HCT116 (cell line): Measurements from ENCODE around the gene NCR3LG1.

Experiments
- CEBPB ChIP-seq: IDR thresholded peaks from 2 replicates; pipeline ENCODE4 v1.6.1; 2012; ENCODE audit warnings: low read depth
- CTCF ChIP-seq, 3 experiments: fragments of 200-600 bp in 1 of 3; sonication (generic) in 1 of 3; IDR thresholded peaks in 2 of 3; conservative IDR thresholded peaks in 1 of 3; 2 replicates each; pipeline ENCODE4 v1.5.1; 2012 to 2017; ENCODE audit warnings: low read depth in 2 of 3, low read length in 2 of 3, antibody characterized with exemption in 1 of 3, borderline replicate concordance in 1 of 3, control low read depth in 1 of 3, mild to moderate bottlenecking in 1 of 3, mixed read lengths in 1 of 3, mixed run types in 1 of 3, moderate library complexity in 1 of 3; ENCODE audit not compliant: insufficient read depth in 1 of 3
- EGR1 ChIP-seq: IDR thresholded peaks from 2 replicates; pipeline ENCODE4 v1.6.1; 2012; ENCODE audit warnings: low read depth
- EZH2 ChIP-seq: fragments of 200-600 bp; sonication (generic); IDR thresholded peaks from 2 replicates; pipeline ENCODE4 v1.6.1; 2017; ENCODE audit warnings: antibody characterized with exemption, mixed run types
- FOSL1 ChIP-seq: IDR thresholded peaks from 2 replicates; pipeline ENCODE4 v1.6.1; 2012; ENCODE audit warnings: low read depth
- JUND ChIP-seq: IDR thresholded peaks from 2 replicates; pipeline ENCODE4 v1.6.1; 2012
- MAX ChIP-seq: IDR thresholded peaks from 2 replicates; pipeline ENCODE4 v1.6.1; 2012
- POLR2A ChIP-seq: IDR thresholded peaks from 2 replicates; pipeline ENCODE4 v1.7.0; 2011; ENCODE audit warnings: borderline replicate concordance; ENCODE audit not compliant: insufficient read depth, insufficient read length; ENCODE audit errors: extremely low read depth
- ZFX ChIP-seq: fragments of 450-650 bp; IDR thresholded peaks from 2 replicates; pipeline ENCODE4 v1.6.1; 2017
- TF ChIP-seq, protein P1 (sequence below): IDR thresholded peaks from 2 replicates; pipeline ENCODE4 v1.6.1; 2012; ENCODE audit warnings: low read depth

DNA sequence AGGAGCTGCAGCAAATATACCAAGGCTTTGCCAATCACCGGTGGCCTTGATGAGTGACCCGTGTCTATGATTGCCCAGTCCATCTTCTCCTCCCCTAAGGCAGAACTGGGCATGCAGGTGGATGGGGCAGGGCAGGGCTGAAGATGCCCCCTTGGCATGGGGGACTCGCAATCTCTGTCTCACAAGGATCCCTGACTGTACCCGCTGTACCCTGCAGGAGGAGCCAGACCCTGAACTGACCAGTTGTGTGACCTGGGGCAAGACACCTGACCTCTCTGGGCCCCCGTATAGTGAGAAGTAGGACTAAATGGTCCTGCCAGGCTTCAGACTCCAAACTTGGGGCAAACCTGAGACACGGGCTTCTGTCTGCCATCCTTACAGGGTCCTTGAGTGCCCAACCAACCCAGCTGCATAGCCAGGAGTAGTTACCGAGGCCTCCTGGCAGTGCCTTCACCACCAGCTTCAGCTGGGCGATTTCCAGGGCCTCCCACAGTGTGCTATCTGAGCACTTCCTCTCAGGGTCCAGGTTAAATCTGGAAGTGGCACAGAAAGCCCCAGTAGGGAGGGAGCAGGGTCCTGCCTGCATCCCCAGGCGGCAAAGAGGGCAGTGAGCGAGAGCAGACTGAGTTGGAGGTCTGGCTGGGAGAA lies 43.3 kb downstream of the NCR3LG1 start:
- TF ChIP-seq JUND (no peak), MAX (no peak), EZH2 (no peak), POLR2A (no peak), ZFX (no peak), CTCF (IDR thresholded peaks at IDR 0.05 in 2 of 3, conservative IDR thresholded peaks at IDR 0.05 in 1 of 3; ENCODE audit: borderline replicate concordance in 1 of 3, insufficient read depth in 1 of 3, low read depth in 2 of 3, low read length in 2 of 3) (0 out of 6 replicates have a peak, but pooled peaks of 1 of the 3 experiments have one; percentile 20), EGR1 (no peak), CEBPB (no peak), FOSL1 (no peak)
- TF ChIP-seq, protein P1, sequence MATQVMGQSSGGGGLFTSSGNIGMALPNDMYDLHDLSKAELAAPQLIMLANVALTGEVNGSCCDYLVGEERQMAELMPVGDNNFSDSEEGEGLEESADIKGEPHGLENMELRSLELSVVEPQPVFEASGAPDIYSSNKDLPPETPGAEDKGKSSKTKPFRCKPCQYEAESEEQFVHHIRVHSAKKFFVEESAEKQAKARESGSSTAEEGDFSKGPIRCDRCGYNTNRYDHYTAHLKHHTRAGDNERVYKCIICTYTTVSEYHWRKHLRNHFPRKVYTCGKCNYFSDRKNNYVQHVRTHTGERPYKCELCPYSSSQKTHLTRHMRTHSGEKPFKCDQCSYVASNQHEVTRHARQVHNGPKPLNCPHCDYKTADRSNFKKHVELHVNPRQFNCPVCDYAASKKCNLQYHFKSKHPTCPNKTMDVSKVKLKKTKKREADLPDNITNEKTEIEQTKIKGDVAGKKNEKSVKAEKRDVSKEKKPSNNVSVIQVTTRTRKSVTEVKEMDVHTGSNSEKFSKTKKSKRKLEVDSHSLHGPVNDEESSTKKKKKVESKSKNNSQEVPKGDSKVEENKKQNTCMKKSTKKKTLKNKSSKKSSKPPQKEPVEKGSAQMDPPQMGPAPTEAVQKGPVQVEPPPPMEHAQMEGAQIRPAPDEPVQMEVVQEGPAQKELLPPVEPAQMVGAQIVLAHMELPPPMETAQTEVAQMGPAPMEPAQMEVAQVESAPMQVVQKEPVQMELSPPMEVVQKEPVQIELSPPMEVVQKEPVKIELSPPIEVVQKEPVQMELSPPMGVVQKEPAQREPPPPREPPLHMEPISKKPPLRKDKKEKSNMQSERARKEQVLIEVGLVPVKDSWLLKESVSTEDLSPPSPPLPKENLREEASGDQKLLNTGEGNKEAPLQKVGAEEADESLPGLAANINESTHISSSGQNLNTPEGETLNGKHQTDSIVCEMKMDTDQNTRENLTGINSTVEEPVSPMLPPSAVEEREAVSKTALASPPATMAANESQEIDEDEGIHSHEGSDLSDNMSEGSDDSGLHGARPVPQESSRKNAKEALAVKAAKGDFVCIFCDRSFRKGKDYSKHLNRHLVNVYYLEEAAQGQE, result no peak
